CD8-positive, alpha-beta memory T cell (primary cell): ENCODE results near the gene OXCT2. TPM values are rescaled to one million over a fixed set of nuclear protein-coding genes. Genes with fewer than 3 reads are reported as not detected.

ENCODE experiments used
- CTCF ChIA-PET: fragments of 350-600 bp; sonication (Branson Sonifier 250); formaldehyde crosslinking; loops from one replicate; lab custom pipeline; 2021; ENCODE audit warnings: antibody characterized with exemption; lab: Charles Lee
- POLR2A ChIA-PET: fragments of 350-600 bp; sonication (Branson Sonifier 250); formaldehyde crosslinking; loops from one replicate; lab custom pipeline; 2021; ENCODE audit warnings: antibody characterized with exemption; lab: Charles Lee
- DNase-seq, 5 donors: peaks; one replicate each; pipeline versions ENCODE4 v3.0.0 to v3.0.0-alpha.2; 2020 to 2022; ENCODE audit warnings: mixed read lengths in 1 of 5
- H3K27ac ChIP-seq: one replicate; pipeline ENCODE4 v1.7.0; 2013; ENCODE audit warnings: low read depth, mild to moderate bottlenecking, low read length, moderate library complexity
- H3K27me3 ChIP-seq: 2 replicates; pipeline ENCODE4 v1.7.0; 2013; ENCODE audit warnings: low read length, mild to moderate bottlenecking; ENCODE audit not compliant: insufficient read depth, poor library complexity, severe bottlenecking
- H3K36me3 ChIP-seq: 2 replicates; pipeline ENCODE4 v1.7.0; 2013; ENCODE audit warnings: mild to moderate bottlenecking, low read length, moderate library complexity; ENCODE audit not compliant: insufficient read depth
- H3K4me1 ChIP-seq: 2 replicates; pipeline ENCODE4 v1.7.0; 2013; ENCODE audit warnings: mild to moderate bottlenecking, low read length, moderate library complexity; ENCODE audit not compliant: insufficient read depth
- H3K4me3 ChIP-seq: 2 replicates; pipeline ENCODE4 v1.7.0; 2013; ENCODE audit warnings: mild to moderate bottlenecking, low read length
- H3K9me3 ChIP-seq: 2 replicates; pipeline ENCODE4 v1.7.0; 2013; ENCODE audit warnings: mild to moderate bottlenecking, low read length
- H3K27ac Mint-ChIP-seq, 8 donors: one replicate each; pipeline ENCODE4 v1.8.0; 2020 to 2021; ENCODE audit warnings: mixed read lengths in 8 of 8, mild to moderate bottlenecking in 6 of 8, inconsistent platforms in 3 of 8, moderate library complexity in 3 of 8
- H3K27me3 Mint-ChIP-seq, 2 donors: one replicate each; pipeline ENCODE4 v1.8.0; 2020 to 2021; ENCODE audit warnings: mixed read lengths in 2 of 2, mild to moderate bottlenecking in 1 of 2, moderate library complexity in 1 of 2
- H3K36me3 Mint-ChIP-seq, 3 donors: one replicate each; pipeline ENCODE4 v1.8.0; 2020 to 2021; ENCODE audit warnings: mixed read lengths in 3 of 3, inconsistent platforms in 1 of 3, mild to moderate bottlenecking in 1 of 3
- H3K4me1 Mint-ChIP-seq, 3 donors: one replicate each; pipeline ENCODE4 v1.8.0; 2020 to 2021; ENCODE audit warnings: mixed read lengths in 3 of 3, inconsistent platforms in 1 of 3, mild to moderate bottlenecking in 1 of 3
- H3K4me3 Mint-ChIP-seq, 7 donors: one replicate each; pipeline ENCODE4 v1.8.0; 2020 to 2021; ENCODE audit warnings: mixed read lengths in 7 of 7, mild to moderate bottlenecking in 6 of 7, moderate library complexity in 4 of 7, inconsistent platforms in 2 of 7
- H3K9me3 Mint-ChIP-seq, 5 donors: one replicate each; pipeline ENCODE4 v1.8.0; 2020 to 2022; ENCODE audit warnings: mixed read lengths in 5 of 5, mild to moderate bottlenecking in 3 of 5, moderate library complexity in 2 of 5, inconsistent platforms in 1 of 5
- polyA plus RNA-seq: library from polyadenylated mRNA; unstranded; fragments of 300-500 nt; fragmentation: Illumina TruSeq; gene quantifications from one replicate; pipeline ENCODE4 v1.2.3, GENCODE V29; 2021
- total RNA-seq, 2 experiments: library from RNA; stranded (reverse); gene quantifications; one replicate each; pipeline ENCODE4 v1.2.3, GENCODE V29; 2021

OXCT2 gene
- total and polyA plus RNA-seq, 3 experiments from 2014 or later, result 2.2 to 2.3 TPM; not detected in 1

GRCh38 chr1:39720094-39720999, 50.8 kb downstream of the OXCT2 start:
- H3K36me3 ChIP-seq, result no peaks in the 10 kb centered on the region
- no peaks in the 10 kb centered on the region for H3K4me1 ChIP-seq
- H3K27ac ChIP-seq, result no peak overlapping the region
- ChIA-PET POLR2A (interaction anchor here (0.8 to 1.3 kb wide), 2 partner anchors 18 to 48 kb away, joined by 3 to 5 read pairs; partner anchors contain the start of gene PPIE), CTCF (interaction anchor here (0.7 to 2.2 kb wide), 14 partner anchors 14 to 1283 kb away, joined by 3 to 15 read pairs (median 4); partner anchors contain the start of genes HPCAL4 and NT5C1A)
- DNase-seq, result peak in 2 of 5 donors; percentile 54 to 68
- Mint-ChIP-seq H3K4me1 (no peaks in the 10 kb centered on the region), H3K36me3 (no peaks in the 10 kb centered on the region), H3K9me3 (no peaks in the 10 kb centered on the region), H3K27ac (no peak overlapping the region), H3K4me3 (no peak overlapping the region), H3K27me3 (peaks cover 15 to 39% of the 10 kb centered on the region in 2 donors)
- H3K4me3 ChIP-seq, result no peak overlapping the region
- H3K9me3 ChIP-seq, result no peaks in the 10 kb centered on the region
- peaks cover 16% of the 10 kb centered on the region for H3K27me3 ChIP-seq

Other genes starting within 250 kb of the OXCT2 start
- 100 to 1,000 TPM; 429 to 437 TPM for gene PABPC4, start 194.6 kb downstream of the OXCT2 start, total RNA-seq
- gene PABPC4, start 194.6 kb downstream of the OXCT2 start, polyA plus RNA-seq, result 21.8 TPM
- gene HEYL, start 131.7 kb downstream of the OXCT2 start, total RNA-seq, result under 1 TPM; 0.07 to 0.09 TPM
- not detected for gene HEYL, start 131.7 kb downstream of the OXCT2 start, polyA plus RNA-seq
- gene NT5C1A, start 99.2 kb downstream of the OXCT2 start, total RNA-seq, result not detected
- gene NT5C1A, start 99.2 kb downstream of the OXCT2 start, polyA plus RNA-seq, result not detected
- 1 to 10 TPM; 1.9 to 2.0 TPM for gene HPCAL4, start 79.9 kb downstream of the OXCT2 start, total RNA-seq
- 2.5 TPM for gene HPCAL4, start 79.9 kb downstream of the OXCT2 start, polyA plus RNA-seq
- gene PPIE, start 32.5 kb downstream of the OXCT2 start, total RNA-seq, result 10 to 100 TPM; 61.2 to 65.2 TPM
- 78.3 TPM for gene PPIE, start 32.5 kb downstream of the OXCT2 start, polyA plus RNA-seq
- 1 to 10 TPM in 1 of 2 experiments, under 1 TPM in 1; 0.91 to 1.2 TPM for gene BMP8B, start 17.5 kb upstream of the OXCT2 start, total RNA-seq
- 0.14 TPM for gene BMP8B, start 17.5 kb upstream of the OXCT2 start, polyA plus RNA-seq
- gene TRIT1, start 112.2 kb upstream of the OXCT2 start, total RNA-seq, result 10 to 100 TPM; 33.1 to 34.0 TPM
- gene TRIT1, start 112.2 kb upstream of the OXCT2 start, polyA plus RNA-seq, result 10.3 TPM
- gene MYCL, start 130.6 kb upstream of the OXCT2 start, total RNA-seq, result under 1 TPM in 1 of 2 experiments, not detected in 1; 0.24 TPM
- not detected for gene MYCL, start 130.6 kb upstream of the OXCT2 start, polyA plus RNA-seq
- gene MFSD2A, start 183.8 kb upstream of the OXCT2 start, total RNA-seq, result 10 to 100 TPM; 23.8 to 28.7 TPM
- gene MFSD2A, start 183.8 kb upstream of the OXCT2 start, polyA plus RNA-seq, result 0.13 TPM